NK-92 (cell line): ENCODE data around the gene TPPP.

Experiments
- DNase-seq: peaks from one replicate; lab custom pipeline; 2025; ENCODE audit not compliant: unreplicated experiment; lab: John Stamatoyannopoulos, UW

The TPPP gene

GRCh38 chr5:610744-611730 is 82.1 kb downstream of the TPPP start:
- no peak for DNase-seq

DNA sequence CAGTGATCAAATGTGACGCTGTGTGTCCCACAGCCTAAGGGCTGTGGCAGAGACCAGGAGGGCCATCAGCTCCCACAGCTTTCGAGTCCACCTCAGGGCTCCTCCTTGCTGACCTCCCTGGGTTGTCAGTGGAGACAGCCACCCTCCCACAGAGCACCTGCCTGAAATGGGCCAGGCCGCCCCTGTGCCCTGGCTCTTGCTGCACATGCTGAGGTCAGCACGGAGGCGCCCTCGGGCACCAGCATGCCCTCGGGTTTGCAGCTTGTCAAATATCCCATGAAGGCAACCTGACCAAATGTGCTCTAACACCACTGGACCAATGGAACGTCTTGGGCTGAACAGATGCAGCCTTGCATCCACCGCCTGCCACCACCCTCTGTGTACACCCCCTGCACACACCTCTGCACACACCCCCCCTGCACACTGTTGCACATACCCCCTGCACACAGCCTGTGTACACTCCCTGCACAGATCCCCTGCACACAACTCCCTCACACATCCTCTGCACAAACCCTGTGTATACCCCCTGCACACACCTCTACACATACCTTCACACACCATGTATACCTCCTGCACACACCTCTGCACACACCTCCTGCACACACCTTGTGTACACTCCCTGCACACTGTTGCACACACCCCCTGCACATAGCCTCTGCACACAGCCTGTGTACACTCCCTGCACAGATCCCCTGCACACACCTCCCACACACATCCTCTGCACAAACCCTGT is 83.0 kb downstream of the TPPP start:
- no peak for DNase-seq
